ENCODE data around the gene TPCN1. TPM values are rescaled to one million over a fixed set of nuclear protein-coding genes. Genes with fewer than 3 reads are reported as not detected.

TPCN1 gene
- total RNA-seq, 1 experiment from 2014 or later, result 19.0 TPM

DNA sequence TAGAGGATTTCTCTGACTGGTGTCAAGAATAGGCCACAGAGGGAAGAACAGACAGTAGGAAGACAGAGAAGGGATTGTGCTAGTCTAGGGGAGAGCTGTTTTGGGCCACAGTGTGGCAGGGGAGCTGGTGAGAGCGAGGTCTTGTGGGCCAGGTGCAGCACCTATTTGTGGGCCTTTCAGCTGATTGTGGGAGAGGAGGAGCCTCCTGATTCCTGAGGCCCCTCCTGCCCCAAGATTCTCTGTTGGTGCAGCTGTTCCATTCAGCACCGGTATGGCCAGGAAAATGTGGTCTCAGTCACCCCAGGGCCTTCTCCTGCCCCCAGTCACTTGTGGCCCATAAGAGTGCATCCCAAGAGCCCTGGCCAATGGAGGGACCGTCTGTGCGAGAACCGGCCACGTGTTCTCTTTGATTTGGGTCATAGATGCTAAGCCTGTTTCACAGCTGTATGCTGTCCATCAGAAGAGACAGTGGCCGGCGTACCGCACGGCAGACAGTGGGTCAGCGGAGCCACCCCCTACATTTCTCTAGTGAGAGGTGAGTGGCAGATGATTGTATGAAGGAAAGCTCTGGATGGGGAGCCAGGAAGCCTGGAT is 27.7 kb downstream of the TPCN1 start:
- H3K9me3 ChIP-seq (ENCODE audit: low read length), result no peaks in the 10 kb centered on the region
- no peak overlapping the region for H3K9ac ChIP-seq (ENCODE audit: low read length)
- H2AFZ ChIP-seq (ENCODE audit: low read length), result no peak overlapping the region
- DNase-seq (no peak), ATAC-seq (no peak)
- H4K20me1 ChIP-seq (ENCODE audit: low read length), result no peaks in the 10 kb centered on the region
- no peaks in the 10 kb centered on the region for H3K36me3 ChIP-seq (ENCODE audit: low read depth, low read length)
- H3K4me1 ChIP-seq (ENCODE audit: insufficient read depth, low read length), result peaks cover 34% of the 10 kb centered on the region
- CTCF ChIA-PET, result no interaction called here
- H3F3A ChIP-seq (ENCODE audit: low read length, unreplicated experiment), result peaks cover 9% of the 10 kb centered on the region
- no peak for TF ChIP-seq EZH2phosphoT487 (IDR thresholded peaks at IDR 0.05; ENCODE audit: borderline replicate concordance, low read length)
- TF ChIP-seq EZH2 (IDR thresholded peaks at IDR 0.05; ENCODE audit: low read length, unreplicated experiment), result no peak
- TF ChIP-seq CTCF (conservative IDR thresholded peaks at IDR 0.05; ENCODE audit: low read depth, low read length), result no peak
- no peaks in the 10 kb centered on the region for H3K27me3 ChIP-seq (ENCODE audit: low read length)
- H3K4me3 ChIP-seq (ENCODE audit: low read length), result no peak overlapping the region
- POLR2A ChIA-PET (ENCODE audit: unreplicated experiment), result no interaction called here
- peaks cover 12% of the 10 kb centered on the region for H3K79me2 ChIP-seq (ENCODE audit: low read length)
- intact Hi-C loops (cut with micrococcal nuclease), result no loop called here
- H3K27ac ChIP-seq (ENCODE audit: low read length), result no peak overlapping the region
- H3K4me2 ChIP-seq (ENCODE audit: low read length), result no peak overlapping the region
- H3K9me2 ChIP-seq (replicated peaks; ENCODE audit: low read length), result no peaks in the 10 kb centered on the region
- no TSS peak for BruUV-seq (replicated peaks)

GRCh38 chr12:113249546-113249945 is 28.3 kb downstream of the TPCN1 start:
- H3K4me3 ChIP-seq (ENCODE audit: low read length), result no peak overlapping the region
- no peak for ATAC-seq
- peaks cover 28% of the 10 kb centered on the region for H3K4me1 ChIP-seq (ENCODE audit: insufficient read depth, low read length)
- H3F3A ChIP-seq (ENCODE audit: low read length, unreplicated experiment), result peaks cover 9% of the 10 kb centered on the region
- H3K27me3 ChIP-seq (ENCODE audit: low read length), result no peaks in the 10 kb centered on the region
- POLR2A ChIA-PET (ENCODE audit: unreplicated experiment), result no interaction called here
- CTCF ChIA-PET, result no interaction called here
- no peaks in the 10 kb centered on the region for H3K9me2 ChIP-seq (replicated peaks; ENCODE audit: low read length)
- peaks cover 10% of the 10 kb centered on the region for H3K79me2 ChIP-seq (ENCODE audit: low read length)
- intact Hi-C loops (cut with micrococcal nuclease), result no loop called here
- no peak overlapping the region for H3K27ac ChIP-seq (ENCODE audit: low read length)
- no TSS peak for BruUV-seq (replicated peaks)
- TF ChIP-seq EZH2 (IDR thresholded peaks at IDR 0.05; ENCODE audit: low read length, unreplicated experiment) (no peak), EZH2phosphoT487 (IDR thresholded peaks at IDR 0.05; ENCODE audit: borderline replicate concordance, low read length) (no peak), CTCF (conservative IDR thresholded peaks at IDR 0.05; ENCODE audit: low read depth, low read length) (no peak)
- no peak overlapping the region for H3K9ac ChIP-seq (ENCODE audit: low read length)
- H2AFZ ChIP-seq (ENCODE audit: low read length), result no peak overlapping the region
- no peak overlapping the region for H3K4me2 ChIP-seq (ENCODE audit: low read length)
- no peaks in the 10 kb centered on the region for H3K36me3 ChIP-seq (ENCODE audit: low read depth, low read length)
- H3K9me3 ChIP-seq (ENCODE audit: low read length), result no peaks in the 10 kb centered on the region
- H4K20me1 ChIP-seq (ENCODE audit: low read length), result no peaks in the 10 kb centered on the region
- DNase-seq, result no peak

DNA sequence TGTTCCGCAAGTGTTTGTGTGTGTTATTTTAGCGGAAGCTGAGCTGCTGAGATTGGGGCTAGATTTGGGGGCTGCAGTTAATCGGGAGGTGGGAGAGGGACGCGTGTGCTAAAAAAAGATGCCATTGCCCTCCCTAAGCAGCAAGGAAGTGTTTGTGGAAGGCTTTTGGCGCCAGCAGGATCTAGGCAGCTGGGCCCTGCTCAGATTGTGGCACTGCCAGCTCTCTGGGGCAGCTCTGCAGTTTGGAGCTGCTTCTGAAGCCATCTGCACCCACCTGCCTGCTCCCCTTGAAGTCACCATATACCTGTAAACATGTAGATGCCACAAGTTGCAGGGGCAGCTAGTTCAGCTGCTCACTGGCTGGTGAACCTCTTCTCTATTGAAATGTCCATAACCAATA is 28.8 kb downstream of the TPCN1 start:
- no peak overlapping the region for H3K4me2 ChIP-seq (ENCODE audit: low read length)
- ChIA-PET POLR2A (ENCODE audit: unreplicated experiment) (no interaction called here), CTCF (no interaction called here)
- peaks cover 5% of the 10 kb centered on the region for H3K79me2 ChIP-seq (ENCODE audit: low read length)
- H3K4me1 ChIP-seq (ENCODE audit: insufficient read depth, low read length), result peaks cover 23% of the 10 kb centered on the region
- no peak overlapping the region for H3K9ac ChIP-seq (ENCODE audit: low read length)
- ATAC-seq (no peak), DNase-seq (no peak)
- no peak overlapping the region for H2AFZ ChIP-seq (ENCODE audit: low read length)
- no TSS peak for BruUV-seq (replicated peaks)
- TF ChIP-seq EZH2 (IDR thresholded peaks at IDR 0.05; ENCODE audit: low read length, unreplicated experiment) (no peak), EZH2phosphoT487 (IDR thresholded peaks at IDR 0.05; ENCODE audit: borderline replicate concordance, low read length) (no peak), CTCF (conservative IDR thresholded peaks at IDR 0.05; ENCODE audit: low read depth, low read length) (no peak)
- H4K20me1 ChIP-seq (ENCODE audit: low read length), result no peaks in the 10 kb centered on the region
- intact Hi-C loops (cut with micrococcal nuclease), result no loop called here
- no peaks in the 10 kb centered on the region for H3K27me3 ChIP-seq (ENCODE audit: low read length)
- H3K9me2 ChIP-seq (replicated peaks; ENCODE audit: low read length), result no peaks in the 10 kb centered on the region
- H3K36me3 ChIP-seq (ENCODE audit: low read depth, low read length), result no peaks in the 10 kb centered on the region
- no peaks in the 10 kb centered on the region for H3K9me3 ChIP-seq (ENCODE audit: low read length)
- H3K27ac ChIP-seq (ENCODE audit: low read length), result no peak overlapping the region
- no peak overlapping the region for H3K4me3 ChIP-seq (ENCODE audit: low read length)
- peaks cover 9% of the 10 kb centered on the region for H3F3A ChIP-seq (ENCODE audit: low read length, unreplicated experiment)

Data from PC-3 (cell line).